OCI-LY1 (cell line): Measurements from ENCODE around the gene NCOR1.
"Not testable (repeated sequence)": the region's sequence is repeated elsewhere in the genome, so short reads cannot be mapped to it uniquely, and the experiment has no call there.

Source experiments
- H2AFZ ChIP-seq: fragments of 200-600 bp; sonication (generic), shearing (Covaris generic); 2 replicates; pipeline ENCODE4 v1.6.0; 2014; ENCODE audit warnings: antibody characterized with exemption, mild to moderate bottlenecking, low read length
- H3F3A ChIP-seq: fragments of 200-600 bp; sonication (generic), shearing (Covaris generic); 2 replicates; pipeline ENCODE4 v1.6.0; 2014; ENCODE audit warnings: mild to moderate bottlenecking, antibody characterized with exemption, low read length, moderate library complexity; ENCODE audit not compliant: insufficient read depth
- H3K27ac ChIP-seq: fragments of 200-600 bp; sonication (generic); 2 replicates; pipeline ENCODE4 v1.5.1; 2014; ENCODE audit warnings: low read length, mixed run types, mild to moderate bottlenecking, low read depth; ENCODE audit not compliant: poor library complexity, severe bottlenecking
- H3K27me3 ChIP-seq: fragments of 200-600 bp; sonication (generic); 2 replicates; pipeline ENCODE4 v1.6.0; 2014; ENCODE audit warnings: antibody characterized with exemption, mild to moderate bottlenecking, low read length, moderate library complexity; ENCODE audit not compliant: insufficient read depth
- H3K36me3 ChIP-seq: fragments of 200-600 bp; sonication (generic); 2 replicates; pipeline ENCODE4 v1.6.1; 2014; ENCODE audit warnings: mild to moderate bottlenecking, antibody characterized with exemption, low read length, moderate library complexity, mixed read lengths; ENCODE audit not compliant: insufficient read depth
- H3K4me1 ChIP-seq: fragments of 200-600 bp; sonication (generic); 2 replicates; pipeline ENCODE4 v1.5.1; 2014; ENCODE audit warnings: mild to moderate bottlenecking, low read length, moderate library complexity; ENCODE audit not compliant: insufficient read depth, severe bottlenecking
- H3K4me2 ChIP-seq: fragments of 200-600 bp; sonication (generic), shearing (Covaris generic); 2 replicates; pipeline ENCODE4 v1.6.1; 2014; ENCODE audit warnings: low read length
- H3K4me3 ChIP-seq: fragments of 200-600 bp; sonication (generic); 2 replicates; pipeline ENCODE4 v1.5.1; 2014; ENCODE audit warnings: low read length, low read depth, mild to moderate bottlenecking, mixed read lengths; ENCODE audit not compliant: poor library complexity, severe bottlenecking
- H3K79me2 ChIP-seq: fragments of 200-600 bp; shearing (Covaris generic); 2 replicates; pipeline ENCODE4 v1.6.1; 2016; ENCODE audit warnings: mixed run types, low read length, mixed read lengths; ENCODE audit not compliant: insufficient read depth
- H3K9ac ChIP-seq: fragments of 200-600 bp; sonication (generic), shearing (Covaris generic); 2 replicates; pipeline ENCODE4 v1.6.1; 2014; ENCODE audit warnings: mild to moderate bottlenecking, low read length, mixed read lengths
- H3K9me2 ChIP-seq: fragments of 200-600 bp; sonication (generic), shearing (Covaris generic); 2 replicates; pipeline ENCODE4 v1.6.1; 2014; ENCODE audit warnings: low read depth, mild to moderate bottlenecking, low read length, mixed read lengths
- H3K9me3 ChIP-seq: fragments of 200-600 bp; shearing (Covaris generic); 2 replicates; pipeline ENCODE4 v1.6.1; 2014; ENCODE audit warnings: low read length, mixed read lengths
- H4K20me1 ChIP-seq: fragments of 200-600 bp; sonication (generic), shearing (Covaris generic); 2 replicates; pipeline ENCODE4 v1.6.0; 2016; ENCODE audit warnings: mild to moderate bottlenecking, low read length; ENCODE audit not compliant: insufficient read depth
- EZH2 ChIP-seq: fragments of 200-600 bp; sonication (generic), shearing (Covaris generic); IDR thresholded peaks from 2 replicates; pipeline ENCODE4 v1.8.0; 2017; ENCODE audit warnings: borderline replicate concordance, mixed run types, mild to moderate bottlenecking, antibody characterized with exemption, low read length, moderate library complexity, mixed read lengths
- TF ChIP-seq, protein P1 (sequence below): fragments of 200-600 bp; sonication (generic), shearing (Covaris generic); IDR thresholded peaks from 2 replicates; pipeline ENCODE4 v1.5.1; 2017; ENCODE audit warnings: mild to moderate bottlenecking, antibody characterized with exemption, low read length, moderate library complexity, mixed read lengths

NCOR1 gene

DNA sequence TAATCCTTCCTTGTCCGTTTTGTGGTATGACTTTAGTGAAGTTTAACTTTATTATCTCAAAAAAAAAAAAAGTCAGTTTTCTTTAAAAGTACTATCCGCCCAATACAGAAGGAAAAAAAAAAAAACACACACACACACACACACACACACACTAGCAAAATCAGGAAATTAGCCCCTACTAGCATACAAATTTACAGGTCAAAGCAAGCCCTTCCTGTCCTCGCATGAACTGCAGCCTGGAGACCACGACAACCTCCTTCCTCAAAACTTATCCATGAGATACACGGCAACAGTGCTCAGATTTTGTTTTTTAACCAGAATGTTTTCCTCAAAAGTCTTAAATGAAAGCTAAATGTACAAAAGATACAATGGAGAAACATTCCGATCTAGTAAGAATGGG lies 16.2 kb downstream of the NCOR1 start:
- H3K4me3 ChIP-seq = peak overlapping the region; percentile 42
- no peaks in the 10 kb centered on the region for H3K27me3 ChIP-seq
- peaks cover 13% of the 10 kb centered on the region for H3K36me3 ChIP-seq
- peaks cover 55% of the 10 kb centered on the region for H3K4me1 ChIP-seq
- H3K9me3 ChIP-seq = no peaks in the 10 kb centered on the region
- H3K4me2 ChIP-seq = peak overlapping the region; percentile 64
- H3K9me2 ChIP-seq = no peaks in the 10 kb centered on the region
- H3K27ac ChIP-seq = peak overlapping the region; percentile 91
- H2AFZ ChIP-seq = no peak overlapping the region
- TF ChIP-seq, protein P1, sequence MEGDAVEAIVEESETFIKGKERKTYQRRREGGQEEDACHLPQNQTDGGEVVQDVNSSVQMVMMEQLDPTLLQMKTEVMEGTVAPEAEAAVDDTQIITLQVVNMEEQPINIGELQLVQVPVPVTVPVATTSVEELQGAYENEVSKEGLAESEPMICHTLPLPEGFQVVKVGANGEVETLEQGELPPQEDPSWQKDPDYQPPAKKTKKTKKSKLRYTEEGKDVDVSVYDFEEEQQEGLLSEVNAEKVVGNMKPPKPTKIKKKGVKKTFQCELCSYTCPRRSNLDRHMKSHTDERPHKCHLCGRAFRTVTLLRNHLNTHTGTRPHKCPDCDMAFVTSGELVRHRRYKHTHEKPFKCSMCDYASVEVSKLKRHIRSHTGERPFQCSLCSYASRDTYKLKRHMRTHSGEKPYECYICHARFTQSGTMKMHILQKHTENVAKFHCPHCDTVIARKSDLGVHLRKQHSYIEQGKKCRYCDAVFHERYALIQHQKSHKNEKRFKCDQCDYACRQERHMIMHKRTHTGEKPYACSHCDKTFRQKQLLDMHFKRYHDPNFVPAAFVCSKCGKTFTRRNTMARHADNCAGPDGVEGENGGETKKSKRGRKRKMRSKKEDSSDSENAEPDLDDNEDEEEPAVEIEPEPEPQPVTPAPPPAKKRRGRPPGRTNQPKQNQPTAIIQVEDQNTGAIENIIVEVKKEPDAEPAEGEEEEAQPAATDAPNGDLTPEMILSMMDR = no peak
- TF ChIP-seq EZH2 = no peak
- H4K20me1 ChIP-seq = no peaks in the 10 kb centered on the region
- peaks cover 65% of the 10 kb centered on the region for H3K79me2 ChIP-seq
- peak overlapping the region; percentile 42 for H3K9ac ChIP-seq
- no peaks in the 10 kb centered on the region for H3F3A ChIP-seq

DNA sequence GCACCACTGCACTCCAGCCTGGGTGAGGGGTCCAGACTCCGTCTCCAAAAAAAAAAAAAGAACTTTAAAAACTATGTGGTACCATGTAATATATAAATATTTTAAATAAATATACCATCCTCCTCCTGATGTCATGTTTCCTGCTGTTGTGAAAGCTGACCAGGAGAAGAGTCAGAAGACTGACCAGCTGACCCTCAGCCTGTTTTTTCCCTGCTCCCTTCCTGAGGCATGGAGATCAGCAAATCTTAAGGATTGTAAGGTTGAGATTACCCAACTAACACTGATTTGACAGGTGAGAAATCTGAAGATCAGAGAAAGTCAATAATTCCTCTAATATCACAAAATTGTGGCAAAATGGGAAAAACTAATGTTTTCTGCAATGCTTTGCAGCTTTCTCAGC lies 18.1 kb downstream of the NCOR1 start:
- Histone ChIP-seq H3K9me2 (no peaks in the 10 kb centered on the region), H3K79me2 (peaks cover 50% of the 10 kb centered on the region), H3K36me3 (peaks cover 28% of the 10 kb centered on the region), H3K27me3 (no peaks in the 10 kb centered on the region), H3K27ac (no peak overlapping the region), H3K4me1 (peaks cover 38% of the 10 kb centered on the region), H3K9me3 (no peaks in the 10 kb centered on the region), H3F3A (no peaks in the 10 kb centered on the region), H3K9ac (no peak overlapping the region), H2AFZ (no peak overlapping the region), H3K4me2 (no peak overlapping the region), H4K20me1 (no peaks in the 10 kb centered on the region), H3K4me3 (no peak overlapping the region)
- TF ChIP-seq EZH2 = no peak
- TF ChIP-seq, protein P1 = no peak

DNA sequence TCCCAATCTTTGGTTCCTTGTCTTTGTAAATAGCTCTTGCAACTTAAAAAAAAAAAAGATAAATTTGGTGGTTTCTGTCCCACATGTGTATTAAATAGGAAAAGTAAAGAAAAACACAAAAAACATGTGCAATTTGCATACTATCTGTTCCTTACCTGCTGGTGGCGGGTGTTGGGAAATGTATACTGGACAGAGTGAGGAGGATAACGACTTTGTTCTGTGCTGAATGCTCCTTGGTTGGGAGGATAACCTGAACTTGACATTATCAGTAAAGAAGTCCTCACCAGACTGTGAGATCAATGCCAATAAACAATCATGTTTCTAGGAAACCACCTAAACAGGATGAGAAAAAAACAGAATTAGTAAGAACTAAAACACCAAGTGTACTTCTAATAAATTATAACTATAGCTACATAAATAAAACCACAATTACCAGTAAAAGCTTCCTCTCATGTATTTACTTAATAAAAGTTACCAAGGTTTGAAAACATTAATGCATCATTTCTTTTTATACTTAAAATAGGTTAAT lies 21.0 kb downstream of the NCOR1 start:
- H3K9me2 ChIP-seq, H3F3A ChIP-seq, H3K27ac ChIP-seq, H3K9ac ChIP-seq, H4K20me1 ChIP-seq, H3K27me3 ChIP-seq, H3K9me3 ChIP-seq, H3K4me3 ChIP-seq, H3K4me2 ChIP-seq, H2AFZ ChIP-seq: not testable (repeated sequence)
- Histone ChIP-seq H3K4me1 (peaks cover 22% of the 10 kb centered on the region), H3K36me3 (peaks cover 49% of the 10 kb centered on the region), H3K79me2 (peaks cover 30% of the 10 kb centered on the region)

DNA sequence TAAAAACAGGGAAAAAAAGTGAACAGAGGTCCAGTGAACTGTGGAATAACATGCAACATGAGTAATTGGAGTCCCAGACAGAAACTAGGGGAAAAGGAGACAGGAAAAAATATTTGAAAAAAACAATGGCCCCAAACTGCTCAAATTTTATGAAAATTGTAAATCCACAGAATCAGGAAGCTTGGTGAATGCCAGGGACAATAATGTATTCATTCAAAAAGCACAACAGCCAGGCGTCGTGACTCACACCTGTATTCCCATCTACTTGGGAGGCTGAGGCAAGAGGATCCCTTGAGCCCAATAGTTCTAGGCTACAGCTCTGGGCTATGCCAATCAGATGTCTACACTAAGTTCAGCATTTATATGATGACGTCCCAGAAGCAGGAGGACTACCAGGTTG lies 23.7 kb downstream of the NCOR1 start:
- H3K79me2 ChIP-seq = peaks cover 21% of the 10 kb centered on the region; the same call in 1 of the 2 replicates
- H3K27ac ChIP-seq = no peak overlapping the region
- H3K36me3 ChIP-seq = peaks cover 55% of the 10 kb centered on the region

More for the DNA sequence above, 23.7 kb downstream of the NCOR1 start:
- H3K9me3 ChIP-seq = no peaks in the 10 kb centered on the region
- no peaks in the 10 kb centered on the region for H3K27me3 ChIP-seq
- H4K20me1 ChIP-seq = no peaks in the 10 kb centered on the region
- H3K4me2 ChIP-seq = no peak overlapping the region
- H3K9ac ChIP-seq = no peak overlapping the region
- H3K4me3 ChIP-seq = no peak overlapping the region
- no peak overlapping the region for H2AFZ ChIP-seq
- no peak for TF ChIP-seq EZH2
- TF ChIP-seq, protein P1 = no peak
- H3F3A ChIP-seq = no peaks in the 10 kb centered on the region
- H3K9me2 ChIP-seq = no peaks in the 10 kb centered on the region
- H3K4me1 ChIP-seq = peaks cover 22% of the 10 kb centered on the region
